Measurements from ENCODE around the gene GALNT18.

DNA sequence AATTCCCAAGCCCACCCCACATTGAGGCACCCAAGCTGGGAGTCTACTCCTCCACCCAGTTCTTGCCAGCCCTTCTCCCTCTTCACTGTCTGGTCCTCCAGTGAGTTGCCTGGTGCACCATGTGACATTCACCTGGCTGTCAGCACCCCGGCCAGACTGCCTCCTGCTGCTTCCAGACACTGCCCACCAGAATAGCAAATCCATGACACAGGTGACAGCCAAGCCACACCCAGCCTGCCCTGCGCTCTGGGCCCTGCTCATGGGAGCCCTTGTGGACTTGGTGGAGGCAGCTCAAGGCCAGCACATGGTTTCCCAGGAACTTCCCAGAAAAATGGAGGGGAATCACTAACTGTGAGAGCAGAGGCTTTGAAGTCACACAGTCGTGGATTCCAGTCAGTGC, 172.5 kb downstream of the GALNT18 start:
- TF ChIP-seq POLR2A (IDR thresholded peaks at IDR 0.05): no peak
- TF ChIP-seq, protein P1, sequence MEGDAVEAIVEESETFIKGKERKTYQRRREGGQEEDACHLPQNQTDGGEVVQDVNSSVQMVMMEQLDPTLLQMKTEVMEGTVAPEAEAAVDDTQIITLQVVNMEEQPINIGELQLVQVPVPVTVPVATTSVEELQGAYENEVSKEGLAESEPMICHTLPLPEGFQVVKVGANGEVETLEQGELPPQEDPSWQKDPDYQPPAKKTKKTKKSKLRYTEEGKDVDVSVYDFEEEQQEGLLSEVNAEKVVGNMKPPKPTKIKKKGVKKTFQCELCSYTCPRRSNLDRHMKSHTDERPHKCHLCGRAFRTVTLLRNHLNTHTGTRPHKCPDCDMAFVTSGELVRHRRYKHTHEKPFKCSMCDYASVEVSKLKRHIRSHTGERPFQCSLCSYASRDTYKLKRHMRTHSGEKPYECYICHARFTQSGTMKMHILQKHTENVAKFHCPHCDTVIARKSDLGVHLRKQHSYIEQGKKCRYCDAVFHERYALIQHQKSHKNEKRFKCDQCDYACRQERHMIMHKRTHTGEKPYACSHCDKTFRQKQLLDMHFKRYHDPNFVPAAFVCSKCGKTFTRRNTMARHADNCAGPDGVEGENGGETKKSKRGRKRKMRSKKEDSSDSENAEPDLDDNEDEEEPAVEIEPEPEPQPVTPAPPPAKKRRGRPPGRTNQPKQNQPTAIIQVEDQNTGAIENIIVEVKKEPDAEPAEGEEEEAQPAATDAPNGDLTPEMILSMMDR (IDR thresholded peaks at IDR 0.05): no peak
